Gastroesophageal sphincter (tissue), 4 donors: ENCODE measurements around the gene FAM234A. TPM values are rescaled to one million over a fixed set of nuclear protein-coding genes. Genes with fewer than 3 reads are reported as not detected.

ENCODE experiments used
- ATAC-seq: fragments of 150-250 bp; one replicate; pipeline ENCODE4 v1.9.1; 2016; ENCODE audit warnings: mild to moderate bottlenecking, moderate library complexity
- H3K27ac ChIP-seq, 4 donors: fragments of 200-600 bp; sonication (generic) in 3 of 4; 1 replicate in 3 of 4; 2 replicates in 1 of 4; pipeline ENCODE4 v1.5.1; 2016 to 2019
- H3K27me3 ChIP-seq: fragments of 200-600 bp; sonication (generic); one replicate; pipeline ENCODE4 v1.5.1; 2019
- H3K36me3 ChIP-seq, 2 donors: fragments of 200-600 bp; sonication (generic); one replicate each; pipeline ENCODE4 v1.5.1; 2019; ENCODE audit warnings: control low read depth in 1 of 2
- H3K4me1 ChIP-seq, 3 donors: fragments of 200-600 bp; sonication (generic); 1 replicate in 2 of 3; 2 replicates in 1 of 3; pipeline ENCODE4 v1.5.1; 2016 to 2019; ENCODE audit warnings: control low read depth in 2 of 3
- H3K4me3 ChIP-seq, 2 donors: fragments of 200-600 bp; sonication (generic); one replicate each; pipeline ENCODE4 v1.5.1; 2019; ENCODE audit warnings: mild to moderate bottlenecking in 1 of 2, moderate library complexity in 1 of 2
- H3K9me3 ChIP-seq, 3 donors: fragments of 200-600 bp; sonication (generic); one replicate each; pipeline ENCODE4 v1.5.1; 2017 to 2019; ENCODE audit warnings: control low read depth in 2 of 3
- CTCF ChIP-seq, 4 experiments: fragments of 200-600 bp in 2 of 4; fragments of 450-650 bp in 2 of 4; sonication (generic) in 1 of 4; IDR thresholded peaks; one replicate each; pipeline ENCODE4 v1.5.1; 2017 to 2019; ENCODE audit warnings: antibody characterized with exemption in 4 of 4, mild to moderate bottlenecking in 2 of 4, moderate library complexity in 2 of 4
- EP300 ChIP-seq: sonication (generic); formaldehyde crosslinking; IDR thresholded peaks from one replicate; pipeline ENCODE4 v1.6.1; 2017; ENCODE audit warnings: antibody characterized with exemption, mild to moderate bottlenecking
- POLR2A ChIP-seq, 2 donors: fragments of 450-650 bp; IDR thresholded peaks; one replicate each; pipeline ENCODE4 v1.6.1; 2017; ENCODE audit warnings: antibody characterized with exemption in 2 of 2, mild to moderate bottlenecking in 2 of 2, moderate library complexity in 1 of 2
- POLR2AphosphoS5 ChIP-seq: sonication (generic); formaldehyde crosslinking; IDR thresholded peaks from one replicate; pipeline ENCODE4 v1.6.1; 2017; ENCODE audit warnings: antibody characterized with exemption
- WGBS, 2 donors: methylation state at CpG; one replicate each; pipeline ENCODE4 v1.1.5; 2018; ENCODE audit warnings: low coverage in 1 of 2; 5-methylcytosine and 5-hydroxymethylcytosine counted together
- total RNA-seq, 4 donors: library from RNA; depleted of rRNA; stranded (reverse); fragments of >200 nt; gene quantifications; one replicate each; pipeline ENCODE4 v1.1.0, GENCODE V29; 2016

Gene FAM234A
- total RNA-seq, 4 donors from 2014 or later: 54.5 to 123 (median 93.2) TPM

DNA sequence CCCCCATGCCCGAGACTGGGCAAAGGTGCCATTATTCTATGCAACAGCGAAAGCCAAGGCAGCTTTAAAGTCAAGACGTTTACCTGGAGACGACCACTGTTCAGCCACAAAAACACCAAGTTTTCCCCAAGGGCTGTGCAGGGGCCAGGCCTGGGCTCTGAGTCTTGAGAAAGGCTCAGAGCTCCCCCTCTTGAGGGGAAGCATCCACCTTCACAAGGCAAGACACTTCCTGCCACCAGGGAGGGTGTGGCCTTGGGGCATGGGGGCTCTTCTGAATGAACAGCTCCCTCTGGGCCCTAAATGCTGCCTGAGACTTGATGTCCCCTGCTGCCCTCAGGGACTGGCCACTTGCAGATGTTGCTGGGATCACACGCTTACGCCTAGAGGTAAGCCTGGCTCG lies 74.9 kb downstream of the FAM234A start:
- Histone ChIP-seq H3K9me3 (no peaks in the 10 kb centered on the region), H3K27ac (no peak overlapping the region), H3K4me3 (no peak overlapping the region), H3K4me1 (no peaks in the 10 kb centered on the region), H3K27me3 (no peaks in the 10 kb centered on the region), H3K36me3 (peaks cover 0 to 85% of the 10 kb centered on the region in 2 donors)
- 33% methylated on average over 1 of the region's 7 CpGs; no CpG with 5 or more reads in 1 of the 2 donors for WGBS, 2 donors
- ATAC-seq: no peak
- TF ChIP-seq POLR2AphosphoS5: no peak
- TF ChIP-seq EP300: no peak
- TF ChIP-seq POLR2A (IDR thresholded peaks at IDR 0.05): no peak
- no peak for TF ChIP-seq CTCF (IDR thresholded peaks at IDR 0.05)

GRCh38 chr16:311725-312124 lies 77.1 kb downstream of the FAM234A start:
- Histone ChIP-seq H3K27ac (no peak overlapping the region), H3K36me3 (peaks cover 0 to 76% of the 10 kb centered on the region in 2 donors), H3K9me3 (no peaks in the 10 kb centered on the region), H3K27me3 (no peaks in the 10 kb centered on the region), H3K4me3 (no peak overlapping the region), H3K4me1 (no peaks in the 10 kb centered on the region)
- TF ChIP-seq POLR2A (IDR thresholded peaks at IDR 0.05): no peak
- TF ChIP-seq CTCF (IDR thresholded peaks at IDR 0.05): no peak
- TF ChIP-seq EP300: no peak
- ATAC-seq: no peak
- 82 to 85% methylated on average over 3 to 10 of the region's 15 CpGs for WGBS, 2 donors

DNA sequence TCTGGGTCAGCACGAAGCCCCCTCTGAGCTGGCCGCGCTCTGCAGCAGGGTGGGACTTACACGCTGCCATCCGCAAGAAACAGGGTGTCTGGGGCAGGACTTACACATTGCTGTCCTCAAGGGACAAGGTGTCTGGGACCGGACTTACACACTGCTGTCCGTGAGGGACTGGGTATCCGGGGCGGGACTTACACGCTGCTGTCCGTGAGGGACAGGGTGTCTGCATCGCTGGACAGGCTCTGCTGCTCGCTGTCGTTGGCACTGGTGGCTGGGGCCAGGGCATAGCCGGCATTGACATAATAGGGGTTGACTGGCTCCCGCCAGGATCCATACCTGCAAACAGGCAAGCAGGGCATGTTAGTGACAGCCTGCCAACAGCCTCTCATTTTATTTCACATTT lies 79.7 kb downstream of the FAM234A start:
- Histone ChIP-seq H3K4me3 (no peak overlapping the region), H3K36me3 (peaks cover 0 to 67% of the 10 kb centered on the region in 2 donors), H3K4me1 (no peaks in the 10 kb centered on the region), H3K27me3 (no peaks in the 10 kb centered on the region), H3K9me3 (no peaks in the 10 kb centered on the region), H3K27ac (no peak overlapping the region)
- ATAC-seq: no peak
- no peak for TF ChIP-seq CTCF (IDR thresholded peaks at IDR 0.05)
- TF ChIP-seq EP300: no peak
- TF ChIP-seq POLR2A (IDR thresholded peaks at IDR 0.05): no peak
- no peak for TF ChIP-seq POLR2AphosphoS5
- WGBS, 2 donors: 95 to 100% methylated on average over 6 to 10 of the region's 16 CpGs

- Histone ChIP-seq H3K27me3 (no peaks in the 10 kb centered on the region), H3K27ac (no peak overlapping the region), H3K9me3 (no peaks in the 10 kb centered on the region), H3K36me3 (peaks cover 0 to 66% of the 10 kb centered on the region in 2 donors), H3K4me1 (no peaks in the 10 kb centered on the region), H3K4me3 (no peak overlapping the region)
- 66 to 79% methylated on average over 4 to 11 of the region's 14 CpGs for WGBS, 2 donors
- TF ChIP-seq CTCF (IDR thresholded peaks at IDR 0.05) (no peak), POLR2AphosphoS5 (no peak), POLR2A (IDR thresholded peaks at IDR 0.05) (no peak), EP300 (no peak)
- ATAC-seq: no peak
Observed at GRCh38 chr16:314795-315299, 80.2 kb downstream of the FAM234A start.

Other genes starting within 250 kb of the FAM234A start
- gene POLR3K, start 181.2 kb upstream of the FAM234A start, total RNA-seq: 1 to 10 TPM; 2.6 to 5.1 (median 4.5) TPM
- 10 to 100 TPM; 25.6 to 34.4 (median 28.5) TPM for gene SNRNP25, start 181.0 kb upstream of the FAM234A start, total RNA-seq
- gene RHBDF1, start 162.2 kb upstream of the FAM234A start, total RNA-seq: 10 to 100 TPM; 21.0 to 52.3 (median 33.0) TPM
- 100 to 1,000 TPM in 2 of 4 donors, 10 to 100 TPM in 2; 57.4 to 114 (median 92.4) TPM for gene MPG, start 156.6 kb upstream of the FAM234A start, total RNA-seq
- gene NPRL3, start 96.1 kb upstream of the FAM234A start, total RNA-seq: 10 to 100 TPM in 3 of 4 donors, 1 to 10 TPM in 1; 6.5 to 15.7 (median 13.9) TPM
- not detected for gene HBZ, start 82.2 kb upstream of the FAM234A start, total RNA-seq
- 1 to 10 TPM in 1 of 4 donors, not detected in 3; 3.0 TPM for gene HBM, start 68.8 kb upstream of the FAM234A start, total RNA-seq
- gene HBA2, start 61.9 kb upstream of the FAM234A start, total RNA-seq: 10 to 100 TPM in 3 of 4 donors, not detected in 1; 40.9 to 72.6 (median 57.7) TPM
- gene HBA1, start 58.1 kb upstream of the FAM234A start, total RNA-seq: 10 to 100 TPM in 3 of 4 donors, not detected in 1; 15.5 to 96.7 (median 53.1) TPM
- not detected for gene HBQ1, start 54.4 kb upstream of the FAM234A start, total RNA-seq
- gene LUC7L, start 5.4 kb upstream of the FAM234A start, total RNA-seq: 100 to 1,000 TPM in 1 of 4 donors, 10 to 100 TPM in 3; 34.7 to 112 (median 59.6) TPM
- gene RGS11, start 41.1 kb downstream of the FAM234A start, total RNA-seq: 10 to 100 TPM in 2 of 4 donors, 1 to 10 TPM in 2; 3.0 to 11.5 (median 10.1) TPM
- gene ARHGDIG, start 45.8 kb downstream of the FAM234A start, total RNA-seq: 1 to 10 TPM; 1.2 to 2.7 (median 1.8) TPM
- gene PDIA2, start 48.3 kb downstream of the FAM234A start, total RNA-seq: under 1 TPM in 2 of 4 donors, not detected in 2; 0.81 to 0.93 TPM
- 10 to 100 TPM; 26.0 to 58.8 (median 32.9) TPM for gene AXIN1, start 117.9 kb downstream of the FAM234A start, total RNA-seq
- 10 to 100 TPM; 47.7 to 93.5 (median 55.8) TPM for gene MRPL28, start 135.7 kb downstream of the FAM234A start, total RNA-seq
- gene PGAP6, start 147.2 kb downstream of the FAM234A start, total RNA-seq: 10 to 100 TPM; 19.9 to 47.6 (median 24.3) TPM
- gene NME4, start 162.4 kb downstream of the FAM234A start, total RNA-seq: 100 to 1,000 TPM in 3 of 4 donors, 10 to 100 TPM in 1; 61.1 to 169 (median 136) TPM
- 10 to 100 TPM; 11.7 to 25.4 (median 19.9) TPM for gene DECR2, start 167.1 kb downstream of the FAM234A start, total RNA-seq
- gene RAB11FIP3, start 190.8 kb downstream of the FAM234A start, total RNA-seq: 10 to 100 TPM; 47.4 to 88.9 (median 58.6) TPM